MM.1S (cell line): ENCODE measurements around the gene MOGAT3.

ENCODE experiments used
- CTCF ChIP-seq: fragments of 300-600 bp; sonication (generic); IDR thresholded peaks from 2 replicates; pipeline ENCODE4 v1.5.1; 2016; ENCODE audit warnings: antibody characterized with exemption, low read length, mixed read lengths
- EZH2 ChIP-seq: fragments of 300-600 bp; sonication (generic); optimal IDR thresholded peaks from 2 replicates; pipeline ENCODE3; 2017; ENCODE audit warnings: low read depth, mild to moderate bottlenecking, antibody characterized with exemption, low read length, mixed read lengths
- EZH2phosphoT487 ChIP-seq: fragments of 300-600 bp; sonication (generic); IDR thresholded peaks from 2 replicates; pipeline ENCODE4 v1.6.1; 2018; ENCODE audit warnings: antibody characterized with exemption, low read length

- TF ChIP-seq CTCF (no peak), EZH2 (no peak), EZH2phosphoT487 (no peak)
Observed at GRCh38 chr7:101210143-101210542, 9.3 kb upstream of the MOGAT3 start.
